Keratinocyte (primary cell): ENCODE results near the gene TMEM132C. TPM values are rescaled to one million over a fixed set of nuclear protein-coding genes. Genes with fewer than 3 reads are reported as not detected.

Experiments used
- DNase-seq: peaks from one replicate; pipeline ENCODE4 v3.0.0-alpha.2; 2011; ENCODE audit warnings: low read depth, missing footprints, low spot score
- FAIRE-seq: peaks from 2 replicates; lab custom pipeline; 2011; peaks lifted over from hg19 to GRCh38; lab: Jason Lieb, UNC
- H2AFZ ChIP-seq: 2 replicates; pipeline ENCODE4 v1.6.0; 2012; ENCODE audit warnings: low read length, control low read depth, inconsistent platforms; ENCODE audit not compliant: control insufficient read depth
- H3K27ac ChIP-seq: 2 replicates; pipeline ENCODE4 v1.5.1; 2011; ENCODE audit warnings: low read length; ENCODE audit not compliant: control insufficient read depth, insufficient read depth
- H3K27me3 ChIP-seq: 3 replicates; pipeline ENCODE4 v1.6.0; 2011; ENCODE audit warnings: low read length; ENCODE audit not compliant: control insufficient read depth, insufficient read depth; ENCODE audit errors: extremely low read depth
- H3K36me3 ChIP-seq, 2 experiments: 2 replicates in 1 of 2; 3 replicates in 1 of 2; pipeline ENCODE4 v1.5.1; 2011; ENCODE audit warnings: low read length in 2 of 2, mild to moderate bottlenecking in 1 of 2; ENCODE audit not compliant: control insufficient read depth in 2 of 2, insufficient read depth in 2 of 2; ENCODE audit errors: extremely low read depth in 1 of 2
- H3K4me1 ChIP-seq: 3 replicates; pipeline ENCODE4 v1.5.1; 2011; ENCODE audit warnings: low read length; ENCODE audit not compliant: control insufficient read depth, insufficient read depth; ENCODE audit errors: extremely low read depth
- H3K4me2 ChIP-seq: 3 replicates; pipeline ENCODE4 v1.6.0; 2011; ENCODE audit warnings: low read depth, low read length; ENCODE audit not compliant: control insufficient read depth, insufficient read depth; ENCODE audit errors: extremely low read depth
- H3K4me3 ChIP-seq, 3 experiments: fragments of 200-600 bp in 1 of 3; sonication (generic) in 1 of 3; 2 replicates in 2 of 3; 3 replicates in 1 of 3; pipeline ENCODE4 v1.5.1; 2011 to 2016; ENCODE audit warnings: low read length in 3 of 3, mild to moderate bottlenecking in 3 of 3, control low read depth in 2 of 3, inconsistent platforms in 1 of 3, low read depth in 1 of 3, mixed read lengths in 1 of 3, mixed run types in 1 of 3, moderate library complexity in 1 of 3; ENCODE audit not compliant: control insufficient read depth in 2 of 3, insufficient read depth in 2 of 3; ENCODE audit errors: extremely low read depth in 1 of 3
- H3K79me2 ChIP-seq: 2 replicates; pipeline ENCODE4 v1.6.0; 2012; ENCODE audit warnings: low read length; ENCODE audit not compliant: control insufficient read depth, insufficient read depth
- H3K9ac ChIP-seq: 3 replicates; pipeline ENCODE4 v1.6.0; 2011; ENCODE audit warnings: low read length; ENCODE audit not compliant: control insufficient read depth, insufficient read depth; ENCODE audit errors: extremely low read depth
- H3K9me1 ChIP-seq: 3 replicates; pipeline ENCODE4 v1.6.0; 2011; ENCODE audit warnings: low read length; ENCODE audit not compliant: control insufficient read depth, insufficient read depth; ENCODE audit errors: extremely low read depth
- H3K9me3 ChIP-seq: 2 replicates; pipeline ENCODE4 v1.5.1; 2012; ENCODE audit warnings: low read depth, low read length; ENCODE audit not compliant: control insufficient read depth
- H4K20me1 ChIP-seq: 3 replicates; pipeline ENCODE4 v1.6.0; 2011; ENCODE audit warnings: low read length; ENCODE audit not compliant: control insufficient read depth, insufficient read depth; ENCODE audit errors: extremely low read depth
- CTCF ChIP-seq, 3 experiments: IDR thresholded peaks in 1 of 3; conservative IDR thresholded peaks in 1 of 3; optimal IDR thresholded peaks in 1 of 3; 2 replicates in 2 of 3; 3 replicates in 1 of 3; pipeline versions ENCODE3 to v1.5.1; 2011; ENCODE audit warnings: low read length in 3 of 3, mild to moderate bottlenecking in 3 of 3, moderate library complexity in 2 of 3, control low read depth in 1 of 3, inconsistent platforms in 1 of 3; ENCODE audit not compliant: insufficient read depth in 2 of 3; ENCODE audit errors: extremely low read depth in 1 of 3
- EZH2 ChIP-seq: IDR thresholded peaks from one replicate; pipeline ENCODE4 v1.6.1; 2012; ENCODE audit warnings: inconsistent platforms, mild to moderate bottlenecking, low read length, moderate library complexity
- dilution Hi-C: fragments of 300-500 bp; cut with MboI; formaldehyde crosslinking; loops from one replicate; pipeline ENCODE4 v1.7.0; 2020; ENCODE audit warnings: low sequenced_read_pairs; ENCODE audit not compliant: extremely low pct_ligation_motif_present
- polyA plus RNA-seq, 5 experiments: library from polyadenylated mRNA; depleted of rRNA in 3 of 5; stranded (reverse) in 3 of 5; stranded (forward) in 1 of 5; unstranded in 1 of 5; fragments of >200 nt; gene quantifications; 1 replicate in 1 of 5; 2 replicates in 3 of 5; 3 replicates in 1 of 5; pipeline versions ENCODE4 v1.2.1 to v1.2.3, GENCODE V29; 2011 to 2012; ENCODE audit warnings: missing spikeins in 2 of 5, low read depth in 1 of 5, low replicate concordance in 1 of 5

Gene TMEM132C
- polyA plus RNA-seq, 1 donor (not counting 4 experiments of a cell fraction or from before 2014, with no cell fraction given): not detected

GRCh38 chr12:128326406-128326805, 59.4 kb downstream of the TMEM132C start:
- H3K79me2 ChIP-seq: no peaks in the 10 kb centered on the region
- H2AFZ ChIP-seq: no peak overlapping the region
- H3K27ac ChIP-seq: no peak overlapping the region
- no peak for TF ChIP-seq CTCF (optimal IDR thresholded peaks at IDR 0.05 in 1 of 3, IDR thresholded peaks at IDR 0.05 in 1 of 3, conservative IDR thresholded peaks at IDR 0.05 in 1 of 3; ENCODE audit: extremely low read depth in 1 of 3, insufficient read depth in 2 of 3, low read length in 3 of 3)
- no peak for TF ChIP-seq EZH2
- no peak overlapping the region for H3K4me3 ChIP-seq
- no peaks in the 10 kb centered on the region for H3K27me3 ChIP-seq
- H3K36me3 ChIP-seq: no peaks in the 10 kb centered on the region
- no peak overlapping the region for H3K9ac ChIP-seq
- no peaks in the 10 kb centered on the region for H3K9me1 ChIP-seq
- peaks cover 5% of the 10 kb centered on the region for H3K9me3 ChIP-seq
- FAIRE-seq (no peak), DNase-seq (no peak)
- no peaks in the 10 kb centered on the region for H3K4me1 ChIP-seq
- no peaks in the 10 kb centered on the region for H4K20me1 ChIP-seq
- dilution Hi-C loops: no loop called here
- H3K4me2 ChIP-seq: no peak overlapping the region

DNA sequence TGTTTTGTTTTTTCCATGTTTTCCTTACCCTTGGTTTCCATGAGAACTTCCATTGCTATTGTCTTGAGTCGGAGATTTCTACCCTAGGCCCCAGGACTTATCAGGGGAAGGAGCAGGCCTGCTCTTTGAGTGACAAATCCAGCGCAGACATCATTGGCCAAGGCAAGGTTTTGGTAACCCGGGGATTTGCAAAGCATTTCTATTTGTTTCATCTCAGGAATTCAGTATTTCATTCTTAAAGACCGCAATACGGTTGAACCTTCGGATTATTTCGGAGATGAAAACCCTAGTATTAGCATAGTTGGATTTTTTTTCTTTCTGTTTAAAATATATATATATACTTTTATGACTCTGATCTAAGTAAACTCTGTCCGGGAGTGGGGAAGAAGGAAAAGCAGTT, 62.0 kb downstream of the TMEM132C start:
- Histone ChIP-seq H3K9ac (no peak overlapping the region), H3K27me3 (no peaks in the 10 kb centered on the region)

More for the DNA sequence above, 62.0 kb downstream of the TMEM132C start:
- Histone ChIP-seq H3K4me1 (no peaks in the 10 kb centered on the region), H3K4me2 (no peak overlapping the region), H3K4me3 (no peak overlapping the region), H3K9me1 (no peaks in the 10 kb centered on the region), H4K20me1 (no peaks in the 10 kb centered on the region), H2AFZ (no peak overlapping the region), H3K27ac (no peak overlapping the region), H3K36me3 (no peaks in the 10 kb centered on the region), H3K9me3 (peaks cover 13% of the 10 kb centered on the region), H3K79me2 (no peaks in the 10 kb centered on the region)
- TF ChIP-seq CTCF (optimal IDR thresholded peaks at IDR 0.05 in 1 of 3, IDR thresholded peaks at IDR 0.05 in 1 of 3, conservative IDR thresholded peaks at IDR 0.05 in 1 of 3; ENCODE audit: extremely low read depth in 1 of 3, insufficient read depth in 2 of 3, low read length in 3 of 3) (no peak), EZH2 (no peak)
- dilution Hi-C loops: no loop called here
- FAIRE-seq (no peak), DNase-seq (no peak)
